HCT116 (cell line): ENCODE results near the gene TMEM128. TPM values are rescaled to one million over a fixed set of nuclear protein-coding genes. Genes with fewer than 3 reads are reported as not detected.

ENCODE experiments used
- ATAC-seq: fragments of 200-7000 bp; cut with Tn5 transposase; 2 replicates; pipeline ENCODE4 v1.9.1; 2020; ENCODE audit warnings: mild to moderate bottlenecking, moderate library complexity
- BruUV-seq: library from RNA; stranded (reverse); fragments of 400-500 nt; replicated peaks from 2 replicates; lab custom pipeline; 2021; lab: Mats Ljungman, UMichigan
- CTCF ChIA-PET: fragments of 300-600 bp; sonication (Branson Sonifier 250); formaldehyde crosslinking; loops from one replicate; lab custom pipeline; 2021; ENCODE audit warnings: antibody characterized with exemption; lab: Charles Lee
- POLR2A ChIA-PET: fragments of 300-600, 350-600 bp; sonication (Branson Sonifier 250); formaldehyde crosslinking; loops from one replicate; lab custom pipeline; 2021; ENCODE audit warnings: antibody characterized with exemption; lab: Charles Lee
- RAD21 ChIA-PET, 2 experiments: fragments of 300-600 bp; sonication (Branson Sonifier 250); formaldehyde crosslinking; loops; one replicate each; lab custom pipeline; 2023; ENCODE audit warnings: low total read pairs in 2 of 2; ENCODE audit not compliant: uncharacterized antibody in 2 of 2, unreplicated experiment in 2 of 2, low non-redundant PET in 1 of 2; lab: Charles Lee
- DNase-seq: peaks from one replicate; pipeline ENCODE4 v3.0.0-alpha.2; 2010; ENCODE audit warnings: low read depth, low spot score
- H2AFZ ChIP-seq: fragments of 200-600 bp; shearing (Covaris generic), sonication (generic); 2 replicates; pipeline ENCODE4 v1.6.1; 2017; ENCODE audit warnings: low read depth, mixed run types, mixed read lengths, antibody characterized with exemption, low read length; ENCODE audit not compliant: poor library complexity, severe bottlenecking
- H3K27ac ChIP-seq: 2 replicates; pipeline ENCODE4 v1.5.1; 2012; ENCODE audit warnings: low read depth, low read length
- H3K27me3 ChIP-seq: fragments of 200-600 bp; sonication (generic); 2 replicates; pipeline ENCODE4 v1.6.1; 2016; ENCODE audit warnings: mixed run types, low read length, mixed read lengths; ENCODE audit not compliant: insufficient read depth
- H3K36me3 ChIP-seq, 2 experiments: fragments of 200-500 bp in 1 of 2; fragments of 200-600 bp in 1 of 2; sonication (Bioruptor generic) in 1 of 2; sonication (generic) in 1 of 2; 2 replicates each; pipeline versions ENCODE4 v1.5.1 to v1.6.1; 2014 to 2016; ENCODE audit warnings: low read length in 2 of 2, inconsistent platforms in 1 of 2, mixed read lengths in 1 of 2, mixed run types in 1 of 2; ENCODE audit not compliant: insufficient read depth in 2 of 2, control insufficient read depth in 1 of 2
- H3K4me1 ChIP-seq, 2 experiments: fragments of 200-600 bp in 1 of 2; sonication (generic) in 1 of 2; 2 replicates each; pipeline versions ENCODE4 v1.5.1 to v1.6.1; 2012 to 2017; ENCODE audit warnings: low read length in 2 of 2, inconsistent platforms in 1 of 2, mild to moderate bottlenecking in 1 of 2, mixed read lengths in 1 of 2, mixed run types in 1 of 2, moderate library complexity in 1 of 2; ENCODE audit not compliant: insufficient read depth in 2 of 2, control insufficient read depth in 1 of 2
- H3K4me2 ChIP-seq: fragments of 200-600 bp; sonication (generic); 2 replicates; pipeline ENCODE4 v1.6.1; 2017; ENCODE audit warnings: mixed run types, low read length, mixed read lengths
- H3K4me3 ChIP-seq, 2 experiments: fragments of 200-600 bp in 1 of 2; sonication (generic) in 1 of 2; replicated peaks in 1 of 2; 2 replicates each; pipeline ENCODE4 v1.5.1; 2011 to 2016; ENCODE audit warnings: low read length in 2 of 2, control low read depth in 1 of 2, low read depth in 1 of 2, mild to moderate bottlenecking in 1 of 2, mixed read lengths in 1 of 2, mixed run types in 1 of 2
- H3K79me2 ChIP-seq: fragments of 200-600 bp; sonication (generic); 2 replicates; pipeline ENCODE4 v1.6.1; 2017; ENCODE audit warnings: mild to moderate bottlenecking, mixed run types, low read length, moderate library complexity, mixed read lengths; ENCODE audit not compliant: insufficient read depth
- H3K9ac ChIP-seq: fragments of 200-600 bp; sonication (generic); 2 replicates; pipeline ENCODE4 v1.6.1; 2016; ENCODE audit warnings: low read length, mixed read lengths
- H3K9me2 ChIP-seq: fragments of 200-600 bp; sonication (generic), shearing (Covaris generic); 2 replicates; pipeline ENCODE4 v1.6.1; 2017; ENCODE audit warnings: mixed run types, mild to moderate bottlenecking, moderate library complexity; ENCODE audit not compliant: insufficient read depth
- H3K9me3 ChIP-seq, 2 experiments: fragments of 200-500 bp in 1 of 2; fragments of 200-600 bp in 1 of 2; sonication (Bioruptor generic) in 1 of 2; sonication (generic) in 1 of 2; 2 replicates each; pipeline ENCODE4 v1.6.1; 2014 to 2017; ENCODE audit warnings: low read length in 2 of 2, mixed read lengths in 2 of 2, inconsistent platforms in 1 of 2, low read depth in 1 of 2, mild to moderate bottlenecking in 1 of 2, mixed run types in 1 of 2, moderate library complexity in 1 of 2; ENCODE audit not compliant: control insufficient read depth in 1 of 2, insufficient read depth in 1 of 2
- H4K20me1 ChIP-seq: fragments of 200-600 bp; sonication (generic), shearing (Covaris generic); 2 replicates; pipeline ENCODE4 v1.6.1; 2017; ENCODE audit warnings: mixed run types, mild to moderate bottlenecking, moderate library complexity; ENCODE audit not compliant: insufficient read depth
- CBX3 ChIP-seq: IDR thresholded peaks from 2 replicates; pipeline ENCODE4 v1.6.1; 2012; ENCODE audit warnings: low read depth
- CTCF ChIP-seq, 3 experiments: fragments of 200-600 bp in 1 of 3; sonication (generic) in 1 of 3; IDR thresholded peaks in 2 of 3; conservative IDR thresholded peaks in 1 of 3; 2 replicates each; pipeline ENCODE4 v1.5.1; 2012 to 2017; ENCODE audit warnings: low read depth in 2 of 3, low read length in 2 of 3, antibody characterized with exemption in 1 of 3, borderline replicate concordance in 1 of 3, control low read depth in 1 of 3, mild to moderate bottlenecking in 1 of 3, mixed read lengths in 1 of 3, mixed run types in 1 of 3, moderate library complexity in 1 of 3; ENCODE audit not compliant: insufficient read depth in 1 of 3
- EZH2 ChIP-seq: fragments of 200-600 bp; sonication (generic); IDR thresholded peaks from 2 replicates; pipeline ENCODE4 v1.6.1; 2017; ENCODE audit warnings: antibody characterized with exemption, mixed run types
- EZH2phosphoT487 ChIP-seq: fragments of 200-600 bp; IDR thresholded peaks from 2 replicates; pipeline ENCODE4 v1.6.1; 2018; ENCODE audit warnings: antibody characterized with exemption, borderline replicate concordance
- SP1 ChIP-seq: IDR thresholded peaks from 2 replicates; pipeline ENCODE4 v1.6.1; 2012; ENCODE audit warnings: low read depth
- SRF ChIP-seq: IDR thresholded peaks from 2 replicates; pipeline ENCODE4 v1.6.1; 2012; ENCODE audit warnings: low read depth
- ZBTB33 ChIP-seq: IDR thresholded peaks from 2 replicates; pipeline ENCODE4 v1.6.1; 2011; ENCODE audit warnings: mild to moderate bottlenecking, low read length, moderate library complexity; ENCODE audit not compliant: insufficient replicate concordance; ENCODE audit errors: extremely low read depth
- intact Hi-C: fragments of 100-400 bp; cut with micrococcal nuclease; formaldehyde crosslinking; loops from 2 replicates; pipeline ENCODE4 v1.10.0; 2022
- total RNA-seq: library from RNA; stranded (reverse); gene quantifications from one replicate; pipeline ENCODE4 v1.2.1, GENCODE V29; 2021; ENCODE audit not compliant: unreplicated experiment

TMEM128 gene
- total RNA-seq, 1 experiment from 2014 or later = 19.5 TPM

- TF ChIP-seq SRF = no peak
- no peak for TF ChIP-seq EZH2phosphoT487
- TF ChIP-seq CTCF (IDR thresholded peaks at IDR 0.05 in 2 of 3, conservative IDR thresholded peaks at IDR 0.05 in 1 of 3; ENCODE audit: borderline replicate concordance in 1 of 3, insufficient read depth in 1 of 3, low read depth in 2 of 3, low read length in 2 of 3) = no peak
- CTCF ChIA-PET = no interaction called here
- Histone ChIP-seq H3K9me3 (no peaks in the 10 kb centered on the region), H3K36me3 (no peaks in the 10 kb centered on the region), H3K4me3 (no peak overlapping the region), H3K27ac (no peak overlapping the region), H3K79me2 (no peaks in the 10 kb centered on the region), H3K4me2 (no peak overlapping the region), H3K4me1 (peaks cover 3 to 5% of the 10 kb centered on the region in 2 experiments; a peak in 2 of 4 replicates), H3K9ac (no peak overlapping the region), H2AFZ (no peak overlapping the region), H3K27me3 (no peaks in the 10 kb centered on the region), H4K20me1 (no peaks in the 10 kb centered on the region), H3K9me2 (no peaks in the 10 kb centered on the region)
- no TSS peak for BruUV-seq
- POLR2A ChIA-PET = no interaction called here
- DNase-seq (no peak), ATAC-seq (no peak)
- RAD21 ChIA-PET = no interaction called here
- intact Hi-C loops = no loop called here
Measured at GRCh38 chr4:4202510-4202909, 45.5 kb downstream of the TMEM128 start.

GRCh38 chr4:4200624-4201023 lies 47.4 kb downstream of the TMEM128 start:
- DNase-seq (no peak), ATAC-seq (no peak)
- intact Hi-C loops = no loop called here
- ChIA-PET RAD21 (interaction anchor here in 1 of 2 experiments (0.6 kb wide), 1 partner anchor 14 kb away, joined by 4 read pairs; no protein-coding TSS in a partner anchor), CTCF (no interaction called here), POLR2A (no interaction called here)
- H3K9me2 ChIP-seq = no peaks in the 10 kb centered on the region
- H3K4me3 ChIP-seq = no peak overlapping the region
- H4K20me1 ChIP-seq = no peaks in the 10 kb centered on the region
- H3K9ac ChIP-seq = no peak overlapping the region
- no peak for TF ChIP-seq EZH2
- TF ChIP-seq CBX3 = no peak
- no peak for TF ChIP-seq ZBTB33
- no peak for TF ChIP-seq SP1
- H3K9me3 ChIP-seq = no peaks in the 10 kb centered on the region
- H3K79me2 ChIP-seq = no peaks in the 10 kb centered on the region
- no peak overlapping the region for H3K27ac ChIP-seq
- H3K4me1 ChIP-seq = peaks cover 3 to 5% of the 10 kb centered on the region in 2 experiments; a peak in 2 of 4 replicates
- no peaks in the 10 kb centered on the region for H3K27me3 ChIP-seq
- no peaks in the 10 kb centered on the region for H3K36me3 ChIP-seq
- H2AFZ ChIP-seq = no peak overlapping the region
- H3K4me2 ChIP-seq = no peak overlapping the region
- no TSS peak for BruUV-seq
